AG09309 (cell line): ENCODE data around the gene TEX2.

ENCODE experiments used
- DNase-seq: peaks from one replicate; pipeline ENCODE4 v3.0.0-alpha.2; 2010; ENCODE audit warnings: low read depth
- H3K4me3 ChIP-seq: 2 replicates; pipeline ENCODE4 v1.5.1; 2011; ENCODE audit warnings: mild to moderate bottlenecking, low read depth, low read length, moderate library complexity; ENCODE audit not compliant: control insufficient read depth
- CTCF ChIP-seq: IDR thresholded peaks from 2 replicates; pipeline ENCODE4 v1.5.1; 2011; ENCODE audit warnings: mild to moderate bottlenecking, low read depth, low read length, inconsistent platforms; ENCODE audit not compliant: insufficient read depth, control insufficient read depth; ENCODE audit errors: missing control alignments

TEX2 gene

GRCh38 chr17:64146418-64147109, 116.5 kb downstream of the TEX2 start:
- DNase-seq: no peak
- TF ChIP-seq CTCF: no peak

GRCh38 chr17:64145751-64146417, 117.2 kb downstream of the TEX2 start:
- no peak for TF ChIP-seq CTCF
- peak; percentile 100 for DNase-seq
- H3K4me3 ChIP-seq: peak overlapping the region; percentile 78

More at GRCh38 chr17:64146418-64147109, 116.5 kb downstream of the TEX2 start:
- H3K4me3 ChIP-seq: peak overlapping the region; percentile 78

DNA sequence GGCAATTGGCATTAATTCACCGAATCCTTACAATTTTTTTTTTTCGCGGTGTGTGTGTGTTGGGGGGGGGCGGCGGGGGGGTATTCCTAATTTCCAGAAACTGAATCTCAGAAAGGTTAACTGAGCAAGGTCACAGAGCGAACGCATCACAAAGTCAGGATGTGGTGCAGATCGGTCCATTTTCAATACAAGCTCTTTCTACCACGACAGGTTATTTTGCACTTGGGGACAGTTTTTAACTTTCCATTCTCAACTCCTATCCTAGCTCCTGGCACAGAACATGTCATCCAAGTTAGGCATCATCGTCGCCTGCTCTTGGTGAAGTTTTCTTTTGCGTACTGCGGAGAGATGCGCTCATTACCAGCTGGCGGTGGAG, 117.7 kb downstream of the TEX2 start:
- no peak for DNase-seq
- peak overlapping the region; percentile 78 for H3K4me3 ChIP-seq
- TF ChIP-seq CTCF: no peak

GRCh38 chr17:64139542-64139941, 123.5 kb downstream of the TEX2 start:
- no peak overlapping the region for H3K4me3 ChIP-seq
- no peak for TF ChIP-seq CTCF
- no peak for DNase-seq

DNA sequence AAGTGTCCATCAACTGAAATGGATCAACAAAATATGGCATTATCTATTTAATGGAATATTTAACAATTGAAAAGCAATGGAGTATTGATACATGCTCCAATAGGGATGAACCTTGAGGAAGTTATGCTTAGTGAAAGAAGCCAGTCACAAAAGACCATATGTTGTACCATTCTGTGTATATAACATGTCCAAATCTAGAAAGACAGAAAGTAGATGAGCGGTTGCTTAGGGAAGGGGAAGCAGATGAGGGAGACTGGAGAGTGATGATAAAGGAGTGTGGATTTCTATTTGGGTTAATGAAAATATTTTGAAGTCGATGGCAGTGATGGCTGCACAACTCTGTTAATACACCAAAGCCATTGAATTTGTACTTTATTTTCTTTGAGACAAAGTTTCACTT, 124.6 kb downstream of the TEX2 start:
- TF ChIP-seq CTCF: no peak
- DNase-seq: no peak
- no peak overlapping the region for H3K4me3 ChIP-seq

DNA sequence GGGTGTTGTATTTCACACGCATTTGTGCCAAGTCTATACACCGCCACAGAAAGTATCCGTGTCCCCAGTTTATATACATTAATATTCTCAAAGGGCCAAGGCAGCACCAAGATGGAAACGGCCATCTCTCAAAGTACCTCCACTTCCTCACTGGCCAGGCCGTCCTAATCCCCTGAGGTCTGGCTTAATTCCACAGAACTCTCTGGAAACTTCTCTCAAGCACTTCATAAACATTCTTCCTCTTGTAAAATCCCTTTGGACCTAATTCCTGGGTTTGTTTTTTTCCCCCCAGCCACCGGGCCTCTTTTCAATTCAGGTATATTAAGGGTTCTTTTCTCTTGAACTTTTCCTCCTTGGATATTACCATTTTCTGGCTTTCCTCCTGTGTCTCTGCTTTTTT, 128.1 kb downstream of the TEX2 start:
- H3K4me3 ChIP-seq: no peak overlapping the region
- DNase-seq: no peak
- TF ChIP-seq CTCF: no peak
